ENCODE measurements around the gene PKNOX2. TPM values are rescaled to one million over a fixed set of nuclear protein-coding genes. Genes with fewer than 3 reads are reported as not detected.

The PKNOX2 gene
- total and polyA plus RNA-seq, 2 of the 4 experiments (the other 2 are of a cell fraction) = 0.72 to 2.3 TPM

DNA sequence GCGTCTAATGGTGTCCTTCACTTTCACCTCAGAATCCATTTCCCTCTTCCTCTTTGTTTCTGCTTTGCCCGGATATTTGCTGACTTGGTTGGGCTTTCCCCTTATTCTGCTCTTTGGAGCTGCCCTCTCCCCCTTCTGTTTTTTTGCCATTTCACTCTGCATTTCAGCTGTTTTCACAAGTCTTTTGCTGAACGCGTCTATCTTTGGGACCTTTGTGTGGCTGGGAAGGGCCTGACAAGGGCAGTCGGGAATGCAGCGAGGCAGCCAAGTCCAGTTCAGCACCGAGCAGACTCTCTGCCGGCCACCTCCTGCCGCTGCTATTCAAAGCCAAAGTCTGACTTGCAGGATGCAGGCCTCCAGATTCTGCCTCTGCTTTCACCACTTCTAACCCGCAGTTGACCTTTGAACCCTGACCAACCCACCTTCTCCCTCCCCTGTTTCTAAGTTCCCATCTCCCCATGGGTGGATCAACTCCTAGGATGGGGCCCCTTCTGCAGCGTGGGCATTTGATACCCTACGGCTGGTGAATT, 293.3 kb downstream of the PKNOX2 start (continued):
- TF ChIP-seq USF2 (IDR thresholded peaks at IDR 0.05; ENCODE audit: low read depth, low read length) = no peak

DNA sequence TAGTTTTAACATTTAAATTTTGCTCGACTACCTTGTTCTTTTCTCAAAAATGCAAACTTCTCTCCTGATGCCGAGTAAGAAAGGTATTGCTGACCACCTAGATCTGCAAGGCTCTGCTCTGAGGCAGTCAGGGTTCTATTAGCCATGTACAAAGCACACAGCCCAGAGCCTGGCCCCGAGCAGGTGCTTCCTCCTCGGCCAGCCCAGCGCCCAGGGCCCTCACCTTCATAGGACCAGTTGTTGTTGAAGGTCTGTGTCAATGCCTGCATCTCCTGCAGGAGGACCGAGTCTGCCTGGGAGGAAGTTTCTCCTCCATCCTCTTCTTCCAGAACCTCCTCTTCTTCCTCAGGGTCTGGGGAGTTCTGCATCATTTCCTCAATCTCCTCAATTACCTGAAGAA, 295.7 kb downstream of the PKNOX2 start:
- POLR2A ChIA-PET (ENCODE audit: unreplicated experiment) = no interaction called here
- TF ChIP-seq MAFK (IDR thresholded peaks at IDR 0.05; ENCODE audit: low read depth, low read length) (no peak), USF2 (IDR thresholded peaks at IDR 0.05; ENCODE audit: low read depth, low read length) (no peak), SMC3 (IDR thresholded peaks at IDR 0.05; ENCODE audit: low read depth, low read length) (no peak), BHLHE40 (IDR thresholded peaks at IDR 0.05; ENCODE audit: low read depth, low read length) (no peak), RAD21 (IDR thresholded peaks at IDR 0.05; ENCODE audit: low read length) (no peak), ELK1 (IDR thresholded peaks at IDR 0.05; ENCODE audit: borderline replicate concordance, low read depth, low read length) (no peak), MXI1 (IDR thresholded peaks at IDR 0.05; ENCODE audit: borderline replicate concordance, low read depth, low read length) (no peak), RCOR1 (IDR thresholded peaks at IDR 0.05; ENCODE audit: insufficient replicate concordance, low read length) (no peak), RFX5 (IDR thresholded peaks at IDR 0.05; ENCODE audit: low read depth, low read length) (no peak), NFE2L2 (IDR thresholded peaks at IDR 0.05; ENCODE audit: low read depth, low read length) (no peak), FOS (IDR thresholded peaks at IDR 0.05; ENCODE audit: low read depth, low read length) (no peak), POLR2A (IDR thresholded peaks at IDR 0.05; ENCODE audit: low read depth, low read length) (no peak)
- TF ChIP-seq, protein P1, sequence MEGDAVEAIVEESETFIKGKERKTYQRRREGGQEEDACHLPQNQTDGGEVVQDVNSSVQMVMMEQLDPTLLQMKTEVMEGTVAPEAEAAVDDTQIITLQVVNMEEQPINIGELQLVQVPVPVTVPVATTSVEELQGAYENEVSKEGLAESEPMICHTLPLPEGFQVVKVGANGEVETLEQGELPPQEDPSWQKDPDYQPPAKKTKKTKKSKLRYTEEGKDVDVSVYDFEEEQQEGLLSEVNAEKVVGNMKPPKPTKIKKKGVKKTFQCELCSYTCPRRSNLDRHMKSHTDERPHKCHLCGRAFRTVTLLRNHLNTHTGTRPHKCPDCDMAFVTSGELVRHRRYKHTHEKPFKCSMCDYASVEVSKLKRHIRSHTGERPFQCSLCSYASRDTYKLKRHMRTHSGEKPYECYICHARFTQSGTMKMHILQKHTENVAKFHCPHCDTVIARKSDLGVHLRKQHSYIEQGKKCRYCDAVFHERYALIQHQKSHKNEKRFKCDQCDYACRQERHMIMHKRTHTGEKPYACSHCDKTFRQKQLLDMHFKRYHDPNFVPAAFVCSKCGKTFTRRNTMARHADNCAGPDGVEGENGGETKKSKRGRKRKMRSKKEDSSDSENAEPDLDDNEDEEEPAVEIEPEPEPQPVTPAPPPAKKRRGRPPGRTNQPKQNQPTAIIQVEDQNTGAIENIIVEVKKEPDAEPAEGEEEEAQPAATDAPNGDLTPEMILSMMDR (conservative IDR thresholded peaks at IDR 0.05; ENCODE audit: low read depth, low read length) = no peak

More for the DNA sequence above, 295.7 kb downstream of the PKNOX2 start:
- Histone ChIP-seq H3K56ac (ENCODE audit: extremely low read depth, insufficient read depth, low read length) (no peak overlapping the region), H3K4me1 (ENCODE audit: control insufficient read depth, insufficient read depth, low read length) (peaks cover 7% of the 10 kb centered on the region), H3K23ac (ENCODE audit: low read depth, low read length) (no peak overlapping the region), H3K4ac (ENCODE audit: low read depth, low read length) (no peak overlapping the region), H4K20me1 (ENCODE audit: insufficient read depth, low read length) (no peaks in the 10 kb centered on the region), H2AK9ac (replicated peaks; ENCODE audit: low read depth, low read length, poor library complexity) (no peak overlapping the region), H3K27ac (ENCODE audit: insufficient read depth, low read length) (no peak overlapping the region), H4K8ac (ENCODE audit: low read depth in 2 of 2, low read length in 2 of 2) (no peak overlapping the region), H3K79me1 (ENCODE audit: low read depth in 1 of 2, low read length in 2 of 2) (no peaks in the 10 kb centered on the region), H3K36me3 (ENCODE audit: control insufficient read depth, insufficient read depth, low read length) (peaks cover 5% of the 10 kb centered on the region; the same call in 1 of the 2 replicates), H4K5ac (ENCODE audit: low read depth, low read length) (no peak overlapping the region), H2AFZ (replicated peaks; ENCODE audit: low read length, poor library complexity) (no peak overlapping the region), H2BK120ac (ENCODE audit: low read depth, low read length) (no peak overlapping the region), H3K27me3 (ENCODE audit: control insufficient read depth, insufficient read depth, low read length) (no peaks in the 10 kb centered on the region), H3K9ac (ENCODE audit: low read depth, low read length) (no peak overlapping the region), H2BK20ac (ENCODE audit: low read depth, low read length) (no peak overlapping the region), H3K4me3 (ENCODE audit: insufficient read depth, low read depth, low read length) (no peak overlapping the region), H2AK5ac (ENCODE audit: low read depth, low read length) (no peak overlapping the region), H3K9me1 (ENCODE audit: insufficient read depth, low read length) (0 out of 2 replicates have a peak, but pooled peaks cover 2% of the 10 kb centered on the region), H3K9me3 (ENCODE audit: control insufficient read depth, insufficient read depth, low read length) (no peaks in the 10 kb centered on the region), H3K14ac (replicated peaks; ENCODE audit: low read depth, low read length) (no peak overlapping the region), H3K4me2 (ENCODE audit: low read depth, low read length) (no peak overlapping the region), H3K18ac (ENCODE audit: low read depth, low read length) (no peak overlapping the region), H2BK5ac (ENCODE audit: low read depth, low read length, poor library complexity, severe bottlenecking) (no peak overlapping the region), H2BK15ac (ENCODE audit: low read depth, low read length) (no peak overlapping the region), H4K91ac (ENCODE audit: insufficient read depth, low read depth, low read length) (no peak overlapping the region)
- no CpG with 5 or more reads among the region's 6 CpGs for WGBS, 2 experiments (ENCODE audit: extremely low coverage in 2 of 2, insufficient read length in 1 of 2)
- ATAC-seq (ENCODE audit: low read depth) = no peak
- intact Hi-C loops (cut with micrococcal nuclease) (no loop called here), in situ Hi-C loops (cut with MboI; ENCODE audit: low sequenced_read_pairs) (no loop called here), dilution Hi-C loops (cut with HindIII; ENCODE audit: low sequenced_read_pairs, unreplicated experiment) (no loop called here)
- no peak for DNase-seq
- CTCF ChIA-PET = interaction anchor here (0.6 kb wide), 1 partner anchor 25 kb away, joined by 4 read pairs; no protein-coding TSS in a partner anchor
- BruUV-seq (replicated peaks) = no TSS peak

Data from IMR-90 (cell line).